Measurements from ENCODE around the gene FLNB.

DNA sequence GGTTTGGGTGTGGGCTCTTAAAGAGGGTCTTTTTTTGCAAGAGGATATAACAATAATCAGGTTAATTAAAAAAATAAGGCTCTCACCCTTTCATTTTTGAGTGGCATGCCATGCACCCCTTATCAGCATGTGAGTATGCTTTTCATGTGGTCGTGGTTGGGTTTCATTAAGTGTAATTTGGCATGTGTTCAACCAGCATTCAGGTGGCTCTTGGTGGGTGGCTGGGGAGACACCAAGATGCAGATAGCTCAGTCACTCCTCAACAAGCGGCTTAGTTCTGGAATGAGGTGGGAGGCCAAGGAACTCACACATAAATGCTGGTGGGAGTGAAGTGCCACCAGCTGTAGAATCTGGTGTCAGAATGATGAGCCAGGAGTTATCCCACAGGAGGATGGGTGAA is 66.8 kb downstream of the FLNB start:
- TF ChIP-seq JUNB (CRISPR knock-in tag; IDR thresholded peaks at IDR 0.05; ENCODE audit: borderline replicate concordance) (no peak), CAMTA2 (CRISPR knock-in tag; IDR thresholded peaks at IDR 0.05; ENCODE audit: borderline replicate concordance) (no peak), RXRB (CRISPR knock-in tag; IDR thresholded peaks at IDR 0.05; ENCODE audit: borderline replicate concordance) (no peak), BHLHE40 (IDR thresholded peaks at IDR 0.05; ENCODE audit: low read length) (no peak), PHF8 (CRISPR knock-in tag; IDR thresholded peaks at IDR 0.05) (no peak)
- TF ChIP-seq, protein P1, sequence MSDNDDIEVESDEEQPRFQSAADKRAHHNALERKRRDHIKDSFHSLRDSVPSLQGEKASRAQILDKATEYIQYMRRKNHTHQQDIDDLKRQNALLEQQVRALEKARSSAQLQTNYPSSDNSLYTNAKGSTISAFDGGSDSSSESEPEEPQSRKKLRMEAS (IDR thresholded peaks at IDR 0.05) = no peak
